Keratinocyte (primary cell): ENCODE results near the gene NGFR. TPM values are rescaled to one million over a fixed set of nuclear protein-coding genes. Genes with fewer than 3 reads are reported as not detected.

Experiments used
- DNase-seq: peaks from one replicate; pipeline ENCODE4 v3.0.0-alpha.2; 2011; ENCODE audit warnings: low read depth, missing footprints, low spot score
- FAIRE-seq: peaks from 2 replicates; lab custom pipeline; 2011; peaks lifted over from hg19 to GRCh38; lab: Jason Lieb, UNC
- H2AFZ ChIP-seq: 2 replicates; pipeline ENCODE4 v1.6.0; 2012; ENCODE audit warnings: low read length, control low read depth, inconsistent platforms; ENCODE audit not compliant: control insufficient read depth
- H3K27ac ChIP-seq: 2 replicates; pipeline ENCODE4 v1.5.1; 2011; ENCODE audit warnings: low read length; ENCODE audit not compliant: control insufficient read depth, insufficient read depth
- H3K27me3 ChIP-seq: 3 replicates; pipeline ENCODE4 v1.6.0; 2011; ENCODE audit warnings: low read length; ENCODE audit not compliant: control insufficient read depth, insufficient read depth; ENCODE audit errors: extremely low read depth
- H3K36me3 ChIP-seq, 2 experiments: 2 replicates in 1 of 2; 3 replicates in 1 of 2; pipeline ENCODE4 v1.5.1; 2011; ENCODE audit warnings: low read length in 2 of 2, mild to moderate bottlenecking in 1 of 2; ENCODE audit not compliant: control insufficient read depth in 2 of 2, insufficient read depth in 2 of 2; ENCODE audit errors: extremely low read depth in 1 of 2
- H3K4me1 ChIP-seq: 3 replicates; pipeline ENCODE4 v1.5.1; 2011; ENCODE audit warnings: low read length; ENCODE audit not compliant: control insufficient read depth, insufficient read depth; ENCODE audit errors: extremely low read depth
- H3K4me2 ChIP-seq: 3 replicates; pipeline ENCODE4 v1.6.0; 2011; ENCODE audit warnings: low read depth, low read length; ENCODE audit not compliant: control insufficient read depth, insufficient read depth; ENCODE audit errors: extremely low read depth
- H3K4me3 ChIP-seq, 3 experiments: fragments of 200-600 bp in 1 of 3; sonication (generic) in 1 of 3; 2 replicates in 2 of 3; 3 replicates in 1 of 3; pipeline ENCODE4 v1.5.1; 2011 to 2016; ENCODE audit warnings: low read length in 3 of 3, mild to moderate bottlenecking in 3 of 3, control low read depth in 2 of 3, inconsistent platforms in 1 of 3, low read depth in 1 of 3, mixed read lengths in 1 of 3, mixed run types in 1 of 3, moderate library complexity in 1 of 3; ENCODE audit not compliant: control insufficient read depth in 2 of 3, insufficient read depth in 2 of 3; ENCODE audit errors: extremely low read depth in 1 of 3
- H3K79me2 ChIP-seq: 2 replicates; pipeline ENCODE4 v1.6.0; 2012; ENCODE audit warnings: low read length; ENCODE audit not compliant: control insufficient read depth, insufficient read depth
- H3K9ac ChIP-seq: 3 replicates; pipeline ENCODE4 v1.6.0; 2011; ENCODE audit warnings: low read length; ENCODE audit not compliant: control insufficient read depth, insufficient read depth; ENCODE audit errors: extremely low read depth
- H3K9me1 ChIP-seq: 3 replicates; pipeline ENCODE4 v1.6.0; 2011; ENCODE audit warnings: low read length; ENCODE audit not compliant: control insufficient read depth, insufficient read depth; ENCODE audit errors: extremely low read depth
- H3K9me3 ChIP-seq: 2 replicates; pipeline ENCODE4 v1.5.1; 2012; ENCODE audit warnings: low read depth, low read length; ENCODE audit not compliant: control insufficient read depth
- H4K20me1 ChIP-seq: 3 replicates; pipeline ENCODE4 v1.6.0; 2011; ENCODE audit warnings: low read length; ENCODE audit not compliant: control insufficient read depth, insufficient read depth; ENCODE audit errors: extremely low read depth
- EZH2 ChIP-seq: IDR thresholded peaks from one replicate; pipeline ENCODE4 v1.6.1; 2012; ENCODE audit warnings: inconsistent platforms, mild to moderate bottlenecking, low read length, moderate library complexity
- dilution Hi-C: fragments of 300-500 bp; cut with MboI; formaldehyde crosslinking; loops from one replicate; pipeline ENCODE4 v1.7.0; 2020; ENCODE audit warnings: low sequenced_read_pairs; ENCODE audit not compliant: extremely low pct_ligation_motif_present
- polyA plus RNA-seq, 5 experiments: library from polyadenylated mRNA; depleted of rRNA in 3 of 5; stranded (reverse) in 3 of 5; stranded (forward) in 1 of 5; unstranded in 1 of 5; fragments of >200 nt; gene quantifications; 1 replicate in 1 of 5; 2 replicates in 3 of 5; 3 replicates in 1 of 5; pipeline versions ENCODE4 v1.2.1 to v1.2.3, GENCODE V29; 2011 to 2012; ENCODE audit warnings: missing spikeins in 2 of 5, low read depth in 1 of 5, low replicate concordance in 1 of 5
- TF ChIP-seq, protein P1 (sequence below), 3 experiments: IDR thresholded peaks in 1 of 3; conservative IDR thresholded peaks in 1 of 3; optimal IDR thresholded peaks in 1 of 3; 2 replicates in 2 of 3; 3 replicates in 1 of 3; pipeline versions ENCODE3 to v1.5.1; 2011; ENCODE audit warnings: low read length in 3 of 3, mild to moderate bottlenecking in 3 of 3, moderate library complexity in 2 of 3, control low read depth in 1 of 3, inconsistent platforms in 1 of 3; ENCODE audit not compliant: insufficient read depth in 2 of 3; ENCODE audit errors: extremely low read depth in 1 of 3

Gene NGFR
- polyA plus RNA-seq, 1 donor (not counting 4 experiments of a cell fraction or from before 2014, with no cell fraction given) = 1.7 TPM

DNA sequence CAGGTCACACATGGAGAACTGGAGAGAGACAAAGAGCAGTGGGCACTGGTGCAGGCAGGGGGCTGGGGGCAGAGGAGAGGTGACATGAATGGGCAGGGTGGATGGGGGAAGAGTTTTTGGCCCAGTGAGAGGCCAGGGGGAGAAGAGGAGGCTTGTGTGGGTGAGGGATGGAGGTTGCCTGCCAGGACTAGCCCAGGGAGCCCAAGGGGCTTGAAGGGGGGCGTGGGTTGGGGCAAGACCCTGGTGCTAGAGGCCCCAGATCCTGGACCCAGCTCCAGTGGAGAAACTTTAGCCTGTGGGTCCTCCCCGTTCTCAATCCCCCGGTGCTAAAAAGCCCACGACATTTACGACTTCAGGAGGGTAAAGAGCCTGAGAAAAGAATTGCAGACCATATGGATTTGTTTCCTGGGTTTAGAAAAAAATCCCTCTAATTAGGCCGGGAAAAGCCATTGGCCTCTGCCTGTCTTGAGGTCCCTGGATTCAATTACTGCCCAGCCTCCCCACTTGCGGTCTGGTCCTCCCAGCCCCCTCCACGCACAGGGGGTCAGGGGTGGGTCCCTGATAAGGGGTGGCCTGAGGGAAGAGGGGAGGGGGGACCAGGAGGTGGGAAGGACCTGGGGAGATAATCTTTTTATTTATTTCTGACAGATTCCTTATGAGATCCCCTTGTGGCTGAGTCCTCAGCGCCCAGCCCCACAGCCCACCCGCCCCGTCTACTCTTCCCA, 33.0 kb downstream of the NGFR start:
- dilution Hi-C loops = no loop called here
- Histone ChIP-seq H3K4me3 (no peak overlapping the region), H3K4me2 (no peak overlapping the region), H3K79me2 (no peaks in the 10 kb centered on the region), H3K9ac (no peak overlapping the region), H3K9me1 (peaks cover 4% of the 10 kb centered on the region), H3K4me1 (peaks cover 17% of the 10 kb centered on the region), H3K9me3 (no peaks in the 10 kb centered on the region), H3K27ac (no peak overlapping the region), H3K27me3 (no peaks in the 10 kb centered on the region), H2AFZ (no peak overlapping the region), H3K36me3 (no peaks in the 10 kb centered on the region), H4K20me1 (no peaks in the 10 kb centered on the region)
- FAIRE-seq (no peak), DNase-seq (no peak)
- TF ChIP-seq EZH2 = no peak
- TF ChIP-seq, protein P1, sequence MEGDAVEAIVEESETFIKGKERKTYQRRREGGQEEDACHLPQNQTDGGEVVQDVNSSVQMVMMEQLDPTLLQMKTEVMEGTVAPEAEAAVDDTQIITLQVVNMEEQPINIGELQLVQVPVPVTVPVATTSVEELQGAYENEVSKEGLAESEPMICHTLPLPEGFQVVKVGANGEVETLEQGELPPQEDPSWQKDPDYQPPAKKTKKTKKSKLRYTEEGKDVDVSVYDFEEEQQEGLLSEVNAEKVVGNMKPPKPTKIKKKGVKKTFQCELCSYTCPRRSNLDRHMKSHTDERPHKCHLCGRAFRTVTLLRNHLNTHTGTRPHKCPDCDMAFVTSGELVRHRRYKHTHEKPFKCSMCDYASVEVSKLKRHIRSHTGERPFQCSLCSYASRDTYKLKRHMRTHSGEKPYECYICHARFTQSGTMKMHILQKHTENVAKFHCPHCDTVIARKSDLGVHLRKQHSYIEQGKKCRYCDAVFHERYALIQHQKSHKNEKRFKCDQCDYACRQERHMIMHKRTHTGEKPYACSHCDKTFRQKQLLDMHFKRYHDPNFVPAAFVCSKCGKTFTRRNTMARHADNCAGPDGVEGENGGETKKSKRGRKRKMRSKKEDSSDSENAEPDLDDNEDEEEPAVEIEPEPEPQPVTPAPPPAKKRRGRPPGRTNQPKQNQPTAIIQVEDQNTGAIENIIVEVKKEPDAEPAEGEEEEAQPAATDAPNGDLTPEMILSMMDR (optimal IDR thresholded peaks at IDR 0.05 in 1 of 3, IDR thresholded peaks at IDR 0.05 in 1 of 3, conservative IDR thresholded peaks at IDR 0.05 in 1 of 3; ENCODE audit: extremely low read depth in 1 of 3, insufficient read depth in 2 of 3, low read length in 3 of 3) = no peak

DNA sequence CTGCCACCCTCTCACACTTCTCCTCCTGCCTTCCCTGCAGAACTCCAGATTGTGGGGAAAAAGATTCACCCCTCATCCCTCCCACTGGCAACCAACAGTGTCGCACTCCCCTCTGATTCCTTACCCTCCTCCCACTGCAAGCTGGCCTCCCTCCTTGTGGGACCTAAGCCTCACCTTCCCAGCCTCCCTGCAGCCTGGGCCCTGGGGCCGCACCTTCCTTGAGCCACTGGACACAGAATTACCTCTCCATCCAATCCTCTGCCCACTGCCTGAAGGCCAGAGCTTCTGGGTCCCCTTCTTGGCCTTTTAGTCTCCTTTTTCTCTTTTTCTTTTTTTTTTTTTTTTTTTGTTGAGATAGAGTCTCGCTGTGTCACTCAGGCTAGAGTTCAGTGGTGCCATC, 33.9 kb downstream of the NGFR start:
- Histone ChIP-seq H3K27me3 (no peaks in the 10 kb centered on the region), H3K79me2 (no peaks in the 10 kb centered on the region), H3K4me2 (no peak overlapping the region), H3K9ac (no peak overlapping the region), H3K27ac (no peak overlapping the region), H3K4me3 (no peak overlapping the region), H3K9me3 (no peaks in the 10 kb centered on the region), H3K4me1 (peaks cover 8% of the 10 kb centered on the region), H3K9me1 (peaks cover 3% of the 10 kb centered on the region), H4K20me1 (no peaks in the 10 kb centered on the region), H3K36me3 (no peaks in the 10 kb centered on the region), H2AFZ (no peak overlapping the region)
- TF ChIP-seq EZH2 = no peak
- TF ChIP-seq, protein P1 (optimal IDR thresholded peaks at IDR 0.05 in 1 of 3, IDR thresholded peaks at IDR 0.05 in 1 of 3, conservative IDR thresholded peaks at IDR 0.05 in 1 of 3; ENCODE audit: extremely low read depth in 1 of 3, insufficient read depth in 2 of 3, low read length in 3 of 3) = no peak
- no peak for FAIRE-seq
- dilution Hi-C loops = no loop called here
- DNase-seq = no peak
